Hepatocyte (in vitro differentiated cells): ENCODE results near the gene SPDEF.

Source experiments
- CTCF ChIP-seq: fragments of 200-600 bp; sonication (generic); IDR thresholded peaks from 2 replicates; pipeline ENCODE4 v1.5.1; 2016; ENCODE audit warnings: antibody characterized with exemption, mild to moderate bottlenecking; ENCODE audit not compliant: poor library complexity
- EZH2 ChIP-seq: fragments of 200-600 bp; sonication (generic); IDR thresholded peaks from 2 replicates; pipeline ENCODE4 v1.6.1; 2016; ENCODE audit warnings: antibody characterized with exemption, mild to moderate bottlenecking, borderline replicate concordance
- EZH2phosphoT487 ChIP-seq: fragments of 200-600 bp; sonication (generic); IDR thresholded peaks from one replicate; pipeline ENCODE4 v1.6.1; 2018; ENCODE audit warnings: antibody characterized with exemption, mild to moderate bottlenecking, low read depth, moderate library complexity; ENCODE audit not compliant: unreplicated experiment, severe bottlenecking

GRCh38 chr6:34585512-34586061, 29.5 kb upstream of the SPDEF start:
- no peak for TF ChIP-seq CTCF
- no peak for TF ChIP-seq EZH2phosphoT487
- TF ChIP-seq EZH2 = no peak
